Measurements from ENCODE around the gene AEN.
"Not testable (repeated sequence)": the region's sequence is repeated elsewhere in the genome, so short reads cannot be mapped to it uniquely, and the experiment has no call there.

AEN gene

GRCh38 chr15:88631464-88632028 is 10.4 kb downstream of the AEN start:
- DNase-seq (ENCODE audit: low read depth, low spot score): no peak

GRCh38 chr15:88632797-88633196 is 11.7 kb downstream of the AEN start:
- H3K27me3 ChIP-seq (ENCODE audit: insufficient read depth, insufficient read length); H3K4me3 ChIP-seq (ENCODE audit: insufficient read length, low read depth); H3K9ac ChIP-seq (ENCODE audit: insufficient read length, low read depth); H3K9me3 ChIP-seq (ENCODE audit: insufficient read depth, low read length); DNase-seq (ENCODE audit: low read depth, low spot score): not testable (repeated sequence)
- peaks cover 11% of the 10 kb centered on the region for H3K4me1 ChIP-seq (ENCODE audit: insufficient read depth, insufficient read length)
- H3K36me3 ChIP-seq (ENCODE audit: insufficient read depth, insufficient read length, low read length): peaks cover 73% of the 10 kb centered on the region

More at GRCh38 chr15:88631464-88632028, 10.4 kb downstream of the AEN start:
- no peak overlapping the region for H3K9ac ChIP-seq (ENCODE audit: insufficient read length, low read depth)
- no peaks in the 10 kb centered on the region for H3K9me3 ChIP-seq (ENCODE audit: insufficient read depth, low read length)
- peaks cover 12% of the 10 kb centered on the region for H3K4me1 ChIP-seq (ENCODE audit: insufficient read depth, insufficient read length)
- TF ChIP-seq SUZ12 (IDR thresholded peaks at IDR 0.05; ENCODE audit: extremely low read depth, insufficient read depth, insufficient read length): no peak
- TF ChIP-seq ZNF274 (IDR thresholded peaks at IDR 0.05; ENCODE audit: low read depth, low read length): no peak
- TF ChIP-seq YY1 (IDR thresholded peaks at IDR 0.05; ENCODE audit: insufficient read depth, insufficient read length): no peak
- no peaks in the 10 kb centered on the region for H3K27me3 ChIP-seq (ENCODE audit: insufficient read depth, insufficient read length)
- no peak overlapping the region for H3K4me3 ChIP-seq (ENCODE audit: insufficient read length, low read depth)
- peaks cover 86% of the 10 kb centered on the region for H3K36me3 ChIP-seq (ENCODE audit: insufficient read depth, insufficient read length, low read length)

- Histone ChIP-seq H3K27me3 (ENCODE audit: insufficient read depth, insufficient read length) (no peaks in the 10 kb centered on the region), H3K36me3 (ENCODE audit: insufficient read depth, insufficient read length, low read length) (peaks cover 57% of the 10 kb centered on the region), H3K4me1 (ENCODE audit: insufficient read depth, insufficient read length) (peaks cover 21% of the 10 kb centered on the region), H3K4me3 (ENCODE audit: insufficient read length, low read depth) (no peak overlapping the region), H3K9me3 (ENCODE audit: insufficient read depth, low read length) (no peaks in the 10 kb centered on the region), H3K9ac (ENCODE audit: insufficient read length, low read depth) (no peak overlapping the region)
- no peak for DNase-seq (ENCODE audit: low read depth, low spot score)
- TF ChIP-seq YY1 (IDR thresholded peaks at IDR 0.05; ENCODE audit: insufficient read depth, insufficient read length) (no peak), SUZ12 (IDR thresholded peaks at IDR 0.05; ENCODE audit: extremely low read depth, insufficient read depth, insufficient read length) (no peak), ZNF274 (IDR thresholded peaks at IDR 0.05; ENCODE audit: low read depth, low read length) (no peak)
Measured at GRCh38 chr15:88634449-88634848, 13.3 kb downstream of the AEN start.

- peaks cover 48% of the 10 kb centered on the region for H3K36me3 ChIP-seq (ENCODE audit: insufficient read depth, insufficient read length, low read length)
Measured at GRCh38 chr15:88635318-88635717, 14.2 kb downstream of the AEN start.

GRCh38 chr15:88636050-88636449 is 14.9 kb downstream of the AEN start:
- Histone ChIP-seq H3K27me3 (ENCODE audit: insufficient read depth, insufficient read length) (no peaks in the 10 kb centered on the region), H3K9me3 (ENCODE audit: insufficient read depth, low read length) (no peaks in the 10 kb centered on the region), H3K36me3 (ENCODE audit: insufficient read depth, insufficient read length, low read length) (peaks cover 41% of the 10 kb centered on the region), H3K4me1 (ENCODE audit: insufficient read depth, insufficient read length) (peaks cover 18% of the 10 kb centered on the region), H3K9ac (ENCODE audit: insufficient read length, low read depth) (no peak overlapping the region), H3K4me3 (ENCODE audit: insufficient read length, low read depth) (no peak overlapping the region)
- DNase-seq (ENCODE audit: low read depth, low spot score): no peak
- TF ChIP-seq YY1 (IDR thresholded peaks at IDR 0.05; ENCODE audit: insufficient read depth, insufficient read length): no peak

More at GRCh38 chr15:88635318-88635717, 14.2 kb downstream of the AEN start:
- peaks cover 19% of the 10 kb centered on the region for H3K4me1 ChIP-seq (ENCODE audit: insufficient read depth, insufficient read length)
- TF ChIP-seq YY1 (IDR thresholded peaks at IDR 0.05; ENCODE audit: insufficient read depth, insufficient read length): no peak
- TF ChIP-seq ZNF274 (IDR thresholded peaks at IDR 0.05; ENCODE audit: low read depth, low read length): no peak
- no peak for TF ChIP-seq SUZ12 (IDR thresholded peaks at IDR 0.05; ENCODE audit: extremely low read depth, insufficient read depth, insufficient read length)
- no peaks in the 10 kb centered on the region for H3K27me3 ChIP-seq (ENCODE audit: insufficient read depth, insufficient read length)
- DNase-seq (ENCODE audit: low read depth, low spot score): no peak
- H3K4me3 ChIP-seq (ENCODE audit: insufficient read length, low read depth): no peak overlapping the region
- no peak overlapping the region for H3K9ac ChIP-seq (ENCODE audit: insufficient read length, low read depth)
- H3K9me3 ChIP-seq (ENCODE audit: insufficient read depth, low read length): no peaks in the 10 kb centered on the region

- H3K36me3 ChIP-seq (ENCODE audit: insufficient read depth, insufficient read length, low read length): peaks cover 35% of the 10 kb centered on the region
- H3K27me3 ChIP-seq (ENCODE audit: insufficient read depth, insufficient read length): no peaks in the 10 kb centered on the region
- H3K4me1 ChIP-seq (ENCODE audit: insufficient read depth, insufficient read length): peaks cover 18% of the 10 kb centered on the region
- no peak overlapping the region for H3K9ac ChIP-seq (ENCODE audit: insufficient read length, low read depth)
- TF ChIP-seq ZNF274 (IDR thresholded peaks at IDR 0.05; ENCODE audit: low read depth, low read length) (no peak), SUZ12 (IDR thresholded peaks at IDR 0.05; ENCODE audit: extremely low read depth, insufficient read depth, insufficient read length) (no peak), YY1 (IDR thresholded peaks at IDR 0.05; ENCODE audit: insufficient read depth, insufficient read length) (no peak)
- no peak for DNase-seq (ENCODE audit: low read depth, low spot score)
- H3K9me3 ChIP-seq (ENCODE audit: insufficient read depth, low read length): no peaks in the 10 kb centered on the region
- H3K4me3 ChIP-seq (ENCODE audit: insufficient read length, low read depth): no peak overlapping the region
Measured at GRCh38 chr15:88636654-88637053, 15.5 kb downstream of the AEN start.

GRCh38 chr15:88637436-88637835 is 16.3 kb downstream of the AEN start:
- DNase-seq (ENCODE audit: low read depth, low spot score): no peak
- no peaks in the 10 kb centered on the region for H3K27me3 ChIP-seq (ENCODE audit: insufficient read depth, insufficient read length)
- no peak overlapping the region for H3K4me3 ChIP-seq (ENCODE audit: insufficient read length, low read depth)
- TF ChIP-seq YY1 (IDR thresholded peaks at IDR 0.05; ENCODE audit: insufficient read depth, insufficient read length): no peak
- TF ChIP-seq ZNF274 (IDR thresholded peaks at IDR 0.05; ENCODE audit: low read depth, low read length): no peak
- TF ChIP-seq SUZ12 (IDR thresholded peaks at IDR 0.05; ENCODE audit: extremely low read depth, insufficient read depth, insufficient read length): no peak
- no peaks in the 10 kb centered on the region for H3K9me3 ChIP-seq (ENCODE audit: insufficient read depth, low read length)
- no peak overlapping the region for H3K9ac ChIP-seq (ENCODE audit: insufficient read length, low read depth)
- H3K4me1 ChIP-seq (ENCODE audit: insufficient read depth, insufficient read length): peaks cover 18% of the 10 kb centered on the region
- H3K36me3 ChIP-seq (ENCODE audit: insufficient read depth, insufficient read length, low read length): peaks cover 27% of the 10 kb centered on the region

Measured in NT2/D1 (cell line).